Eye (tissue), 1 donor: ENCODE data around the gene HRH2.
"Not testable (repeated sequence)": the region's sequence is repeated elsewhere in the genome, so short reads cannot be mapped to it uniquely, and the experiment has no call there.

ENCODE experiments used
- DNase-seq: peaks from one replicate; pipeline ENCODE4 v3.0.0-alpha.2; 2015

The HRH2 gene

DNA sequence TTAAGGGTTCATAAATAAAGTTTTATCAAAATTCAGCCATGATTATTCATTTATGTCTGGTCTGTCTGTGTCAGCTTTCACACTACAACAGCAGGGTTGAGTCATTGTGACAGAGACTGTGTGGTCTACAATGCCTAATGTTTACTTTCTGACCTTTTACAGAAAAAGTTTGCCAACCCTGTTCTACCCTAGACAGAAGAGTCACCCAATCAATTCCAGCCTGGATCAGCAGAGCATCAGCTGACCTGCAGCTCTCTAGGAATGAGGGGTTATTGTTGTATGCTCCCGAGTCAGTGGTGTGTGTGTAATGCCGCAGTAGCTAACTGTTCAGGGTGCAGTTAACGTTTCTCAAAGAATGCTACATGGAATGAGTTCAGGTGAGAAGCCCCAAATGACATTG is 87.3 kb downstream of the HRH2 start:
- peak; percentile 45 for DNase-seq

DNA sequence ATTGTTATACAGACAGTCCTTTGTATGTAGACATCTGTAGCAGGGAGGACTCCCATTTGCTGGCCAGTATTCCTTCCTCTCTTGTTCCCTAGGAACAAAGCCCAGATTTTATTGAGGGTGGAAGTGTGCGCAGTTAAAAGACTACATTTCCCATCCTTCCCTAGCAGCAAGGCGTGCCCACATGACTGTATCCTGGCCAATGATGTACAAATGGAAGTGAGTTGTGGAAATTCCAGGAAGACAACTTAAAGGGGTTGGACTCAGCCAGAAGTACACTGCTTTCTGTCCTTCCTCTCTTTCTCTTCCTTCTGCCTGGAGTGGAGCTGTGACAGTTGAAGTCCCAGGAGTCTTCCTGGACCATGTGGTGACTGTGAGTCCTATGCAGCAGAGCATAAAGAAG is 89.0 kb downstream of the HRH2 start:
- peak; percentile 63 for DNase-seq

DNA sequence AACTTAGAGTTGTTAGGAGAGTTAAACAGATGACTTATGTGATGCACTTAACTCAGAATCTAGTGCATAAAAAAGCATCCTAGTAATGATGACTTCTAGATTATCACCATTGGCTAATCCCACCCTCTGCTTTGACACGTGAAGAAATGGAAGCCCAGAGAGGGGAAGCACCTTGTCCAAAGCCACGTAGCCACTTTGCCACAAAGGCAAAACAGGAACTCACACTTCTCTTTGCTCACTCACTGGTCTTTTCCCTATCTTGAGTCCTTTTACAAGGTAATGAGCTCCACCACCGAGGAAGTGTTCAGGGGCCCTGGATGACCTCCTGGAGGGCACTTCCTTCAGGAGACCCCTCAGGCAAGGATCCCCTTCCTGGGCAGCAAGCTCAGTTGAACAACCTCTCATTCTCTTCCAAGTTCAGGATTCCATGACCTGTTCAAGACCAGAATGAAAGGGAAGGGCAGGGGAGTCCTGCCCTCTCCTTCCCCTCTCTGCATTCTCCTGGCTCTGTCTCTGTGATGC is 89.7 kb downstream of the HRH2 start:
- no peak for DNase-seq

DNA sequence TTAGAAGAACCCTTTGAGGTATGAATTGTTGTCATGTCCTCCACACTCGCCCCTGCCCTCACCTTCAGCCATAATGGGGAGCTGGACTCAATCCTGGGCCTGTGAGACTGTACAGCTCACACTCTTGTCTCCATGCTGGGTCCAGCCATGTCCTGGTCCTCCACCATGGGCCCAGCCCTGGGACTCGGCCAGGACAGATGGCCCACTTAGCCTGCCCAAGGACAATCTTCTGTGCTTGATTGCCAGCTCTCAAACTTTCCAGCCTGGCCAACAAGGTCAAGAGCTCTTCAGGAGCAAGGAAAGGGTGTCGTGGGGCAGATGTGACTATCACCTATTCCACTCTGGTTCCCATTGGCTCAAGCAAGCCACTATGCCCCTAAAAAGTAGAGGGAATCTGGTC is 90.8 kb downstream of the HRH2 start:
- no peak for DNase-seq

DNA sequence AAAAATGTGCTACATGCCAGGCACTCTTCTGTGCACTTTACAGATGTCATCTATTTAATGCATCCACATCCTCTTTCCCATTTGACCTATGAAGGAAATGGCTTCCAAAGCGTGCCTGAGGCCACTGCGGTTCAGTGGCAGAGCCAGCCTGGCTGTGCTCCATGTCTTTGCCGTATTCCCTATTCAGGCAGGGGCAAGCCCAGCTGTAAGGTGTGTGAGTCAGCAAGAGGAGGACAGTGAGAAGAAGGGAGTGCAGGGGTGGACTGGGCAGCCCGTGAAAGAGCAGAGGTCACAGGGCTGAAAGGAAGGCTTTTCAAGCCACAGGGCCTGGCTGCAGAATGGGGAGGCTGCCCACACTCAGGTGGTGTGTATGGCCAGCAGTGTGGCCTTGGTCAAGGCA is 91.7 kb downstream of the HRH2 start:
- no peak for DNase-seq

DNA sequence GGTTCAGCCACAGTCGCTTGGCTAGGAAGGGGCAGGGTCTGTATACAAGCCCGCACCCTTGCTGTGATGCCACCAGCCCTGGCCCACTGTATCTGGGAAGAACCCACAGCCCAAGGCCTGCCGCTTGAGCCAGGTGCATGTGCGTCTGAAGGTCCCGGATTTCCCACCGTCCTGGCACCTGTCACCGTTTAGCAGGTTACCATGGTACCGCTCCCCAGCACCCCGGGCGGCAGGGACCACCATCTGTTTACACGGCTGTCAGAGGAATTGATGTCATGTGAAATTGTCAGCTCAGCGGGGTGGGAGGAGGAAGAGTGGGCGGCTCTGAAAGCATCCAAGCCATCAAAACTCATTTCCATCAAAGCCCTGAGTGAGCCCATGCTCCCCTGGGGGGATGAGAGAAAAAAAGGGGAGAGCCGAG is 92.7 kb downstream of the HRH2 start:
- DNase-seq: peak; percentile 96

DNA sequence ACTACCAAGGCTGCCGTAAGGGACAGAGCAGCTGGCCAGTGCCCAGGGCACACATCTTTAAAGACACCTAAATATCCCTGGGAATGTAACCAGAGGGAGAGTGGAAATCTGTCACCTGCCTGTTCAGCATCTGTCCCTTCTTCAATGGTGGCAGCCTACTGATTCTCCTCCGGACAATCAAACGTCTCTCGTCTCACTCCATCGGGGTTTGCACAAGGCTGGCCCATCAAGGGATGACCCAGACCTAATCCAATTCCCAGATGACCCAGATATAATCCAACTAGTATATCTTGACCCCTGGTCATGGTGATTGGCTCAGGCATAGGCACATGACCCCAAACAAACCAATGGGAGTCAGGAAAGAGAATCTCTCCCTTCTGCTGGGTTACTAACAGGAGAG is 93.5 kb downstream of the HRH2 start:
- DNase-seq: peak; percentile 50

DNA sequence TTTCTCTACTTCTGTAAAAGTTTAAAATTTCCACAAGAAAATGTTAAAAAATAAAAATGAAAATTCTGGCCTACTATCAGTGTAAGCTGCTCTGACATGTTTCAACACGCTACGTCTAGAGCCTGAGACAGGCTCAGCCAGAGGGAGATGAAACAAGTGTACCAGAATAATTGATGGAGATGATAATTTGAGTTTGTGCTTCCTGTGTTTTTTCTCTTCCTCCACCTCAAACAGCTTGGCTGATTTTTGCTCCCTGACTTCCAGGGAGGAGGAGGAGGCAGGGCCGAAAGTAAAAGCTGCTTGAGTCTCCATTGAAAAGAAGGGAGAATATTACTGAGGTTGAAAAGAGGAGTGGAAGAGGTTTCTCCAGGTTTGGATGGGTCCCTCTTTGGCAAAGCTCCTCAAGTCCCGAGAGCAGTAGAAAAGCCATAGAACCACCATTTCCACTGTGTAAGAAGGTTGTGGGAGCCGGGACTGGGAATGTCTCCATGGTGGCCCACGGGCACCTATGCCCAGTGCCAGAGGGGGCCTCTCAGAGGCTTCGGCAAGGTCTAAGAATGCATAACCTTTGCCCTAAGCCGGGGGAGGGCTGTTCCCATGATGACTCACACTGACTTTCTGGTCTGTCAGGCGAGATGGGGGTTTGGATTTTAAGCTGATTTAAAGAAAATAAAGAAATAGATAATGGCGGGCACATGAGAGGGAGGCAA is 95.1 kb downstream of the HRH2 start:
- peak; percentile 49 for DNase-seq

DNA sequence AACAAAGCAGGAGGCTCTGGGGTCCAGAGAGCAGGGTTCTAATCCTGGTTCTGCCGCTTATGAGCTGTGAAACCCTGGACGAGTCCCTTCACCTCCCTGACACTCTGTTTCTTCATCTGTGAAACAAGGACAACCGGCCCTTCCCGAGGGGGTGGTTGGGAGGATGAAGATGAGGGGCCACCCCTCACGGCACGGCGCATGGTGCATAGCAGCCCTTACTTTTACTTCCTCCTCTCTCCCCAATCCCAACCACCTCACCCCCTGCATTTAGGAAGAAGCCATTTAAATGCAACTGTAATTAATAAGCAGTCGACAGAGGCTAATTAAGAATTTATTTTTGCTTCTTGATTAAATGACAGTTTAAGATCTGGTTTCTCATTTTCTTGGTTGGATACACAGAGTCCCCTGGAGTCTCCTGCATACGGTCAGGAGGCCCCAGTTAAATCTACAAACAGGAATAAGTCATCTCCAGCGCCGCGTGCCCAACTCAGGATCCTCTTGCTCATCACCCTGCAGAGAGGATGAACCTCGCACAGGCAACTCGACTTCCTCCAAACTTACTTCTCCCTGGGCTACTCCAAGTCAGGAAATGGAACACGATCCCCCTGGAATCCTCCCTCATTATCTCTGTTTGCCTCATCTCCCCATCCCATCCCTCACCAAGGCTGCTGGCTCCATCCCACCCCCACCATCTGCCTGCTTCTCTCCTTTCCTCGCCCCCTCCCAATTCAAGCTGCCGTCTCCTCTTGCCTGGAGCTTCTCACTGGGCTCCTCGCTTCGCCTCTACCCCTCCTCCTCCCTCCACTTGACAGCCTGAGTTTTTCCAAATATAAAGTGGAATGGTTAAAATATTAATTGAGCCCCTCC is 95.9 kb downstream of the HRH2 start:
- DNase-seq: no peak

DNA sequence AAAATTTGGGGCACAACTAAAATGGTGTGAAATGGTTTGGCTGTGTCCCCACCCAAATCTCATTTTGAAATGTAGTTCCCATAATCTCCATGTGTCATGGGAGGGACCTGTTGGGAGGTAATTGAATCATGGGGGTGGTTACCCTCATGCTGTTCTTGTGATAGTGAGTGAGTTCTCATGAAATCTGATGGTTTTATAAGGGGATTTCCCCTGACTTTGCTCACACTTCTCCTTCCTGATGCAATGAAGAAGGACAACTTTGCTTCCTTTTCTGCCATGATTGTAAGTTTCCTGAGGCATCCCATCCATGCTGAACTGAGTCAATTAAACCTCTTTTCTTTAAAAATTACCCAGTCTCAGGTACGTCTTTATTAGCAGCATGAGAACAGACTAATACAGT is 102.1 kb downstream of the HRH2 start:
- not testable (repeated sequence) for DNase-seq
